Keratinocyte (primary cell): ENCODE results near the gene LSAMP. TPM values are rescaled to one million over a fixed set of nuclear protein-coding genes. Genes with fewer than 3 reads are reported as not detected.
A peak's percentile ranks its signal among the peaks of the same experiment; 100 is the strongest.

Experiments used
- DNase-seq: peaks from one replicate; pipeline ENCODE4 v3.0.0-alpha.2; 2011; ENCODE audit warnings: low read depth, missing footprints, low spot score
- FAIRE-seq: peaks from 2 replicates; lab custom pipeline; 2011; peaks lifted over from hg19 to GRCh38; lab: Jason Lieb, UNC
- H2AFZ ChIP-seq: 2 replicates; pipeline ENCODE4 v1.6.0; 2012; ENCODE audit warnings: low read length, control low read depth, inconsistent platforms; ENCODE audit not compliant: control insufficient read depth
- H3K27ac ChIP-seq: 2 replicates; pipeline ENCODE4 v1.5.1; 2011; ENCODE audit warnings: low read length; ENCODE audit not compliant: control insufficient read depth, insufficient read depth
- H3K27me3 ChIP-seq: 3 replicates; pipeline ENCODE4 v1.6.0; 2011; ENCODE audit warnings: low read length; ENCODE audit not compliant: control insufficient read depth, insufficient read depth; ENCODE audit errors: extremely low read depth
- H3K36me3 ChIP-seq, 2 experiments: 2 replicates in 1 of 2; 3 replicates in 1 of 2; pipeline ENCODE4 v1.5.1; 2011; ENCODE audit warnings: low read length in 2 of 2, mild to moderate bottlenecking in 1 of 2; ENCODE audit not compliant: control insufficient read depth in 2 of 2, insufficient read depth in 2 of 2; ENCODE audit errors: extremely low read depth in 1 of 2
- H3K4me1 ChIP-seq: 3 replicates; pipeline ENCODE4 v1.5.1; 2011; ENCODE audit warnings: low read length; ENCODE audit not compliant: control insufficient read depth, insufficient read depth; ENCODE audit errors: extremely low read depth
- H3K4me2 ChIP-seq: 3 replicates; pipeline ENCODE4 v1.6.0; 2011; ENCODE audit warnings: low read depth, low read length; ENCODE audit not compliant: control insufficient read depth, insufficient read depth; ENCODE audit errors: extremely low read depth
- H3K4me3 ChIP-seq, 3 experiments: fragments of 200-600 bp in 1 of 3; sonication (generic) in 1 of 3; 2 replicates in 2 of 3; 3 replicates in 1 of 3; pipeline ENCODE4 v1.5.1; 2011 to 2016; ENCODE audit warnings: low read length in 3 of 3, mild to moderate bottlenecking in 3 of 3, control low read depth in 2 of 3, inconsistent platforms in 1 of 3, low read depth in 1 of 3, mixed read lengths in 1 of 3, mixed run types in 1 of 3, moderate library complexity in 1 of 3; ENCODE audit not compliant: control insufficient read depth in 2 of 3, insufficient read depth in 2 of 3; ENCODE audit errors: extremely low read depth in 1 of 3
- H3K79me2 ChIP-seq: 2 replicates; pipeline ENCODE4 v1.6.0; 2012; ENCODE audit warnings: low read length; ENCODE audit not compliant: control insufficient read depth, insufficient read depth
- H3K9ac ChIP-seq: 3 replicates; pipeline ENCODE4 v1.6.0; 2011; ENCODE audit warnings: low read length; ENCODE audit not compliant: control insufficient read depth, insufficient read depth; ENCODE audit errors: extremely low read depth
- H3K9me1 ChIP-seq: 3 replicates; pipeline ENCODE4 v1.6.0; 2011; ENCODE audit warnings: low read length; ENCODE audit not compliant: control insufficient read depth, insufficient read depth; ENCODE audit errors: extremely low read depth
- H3K9me3 ChIP-seq: 2 replicates; pipeline ENCODE4 v1.5.1; 2012; ENCODE audit warnings: low read depth, low read length; ENCODE audit not compliant: control insufficient read depth
- H4K20me1 ChIP-seq: 3 replicates; pipeline ENCODE4 v1.6.0; 2011; ENCODE audit warnings: low read length; ENCODE audit not compliant: control insufficient read depth, insufficient read depth; ENCODE audit errors: extremely low read depth
- EZH2 ChIP-seq: IDR thresholded peaks from one replicate; pipeline ENCODE4 v1.6.1; 2012; ENCODE audit warnings: inconsistent platforms, mild to moderate bottlenecking, low read length, moderate library complexity
- dilution Hi-C: fragments of 300-500 bp; cut with MboI; formaldehyde crosslinking; loops from one replicate; pipeline ENCODE4 v1.7.0; 2020; ENCODE audit warnings: low sequenced_read_pairs; ENCODE audit not compliant: extremely low pct_ligation_motif_present
- polyA plus RNA-seq, 5 experiments: library from polyadenylated mRNA; depleted of rRNA in 3 of 5; stranded (reverse) in 3 of 5; stranded (forward) in 1 of 5; unstranded in 1 of 5; fragments of >200 nt; gene quantifications; 1 replicate in 1 of 5; 2 replicates in 3 of 5; 3 replicates in 1 of 5; pipeline versions ENCODE4 v1.2.1 to v1.2.3, GENCODE V29; 2011 to 2012; ENCODE audit warnings: missing spikeins in 2 of 5, low read depth in 1 of 5, low replicate concordance in 1 of 5
- TF ChIP-seq, protein P1 (sequence below), 3 experiments: IDR thresholded peaks in 1 of 3; conservative IDR thresholded peaks in 1 of 3; optimal IDR thresholded peaks in 1 of 3; 2 replicates in 2 of 3; 3 replicates in 1 of 3; pipeline versions ENCODE3 to v1.5.1; 2011; ENCODE audit warnings: low read length in 3 of 3, mild to moderate bottlenecking in 3 of 3, moderate library complexity in 2 of 3, control low read depth in 1 of 3, inconsistent platforms in 1 of 3; ENCODE audit not compliant: insufficient read depth in 2 of 3; ENCODE audit errors: extremely low read depth in 1 of 3

LSAMP gene
- polyA plus RNA-seq, 1 donor (not counting 4 experiments of a cell fraction or from before 2014, with no cell fraction given), result 0.12 TPM

DNA sequence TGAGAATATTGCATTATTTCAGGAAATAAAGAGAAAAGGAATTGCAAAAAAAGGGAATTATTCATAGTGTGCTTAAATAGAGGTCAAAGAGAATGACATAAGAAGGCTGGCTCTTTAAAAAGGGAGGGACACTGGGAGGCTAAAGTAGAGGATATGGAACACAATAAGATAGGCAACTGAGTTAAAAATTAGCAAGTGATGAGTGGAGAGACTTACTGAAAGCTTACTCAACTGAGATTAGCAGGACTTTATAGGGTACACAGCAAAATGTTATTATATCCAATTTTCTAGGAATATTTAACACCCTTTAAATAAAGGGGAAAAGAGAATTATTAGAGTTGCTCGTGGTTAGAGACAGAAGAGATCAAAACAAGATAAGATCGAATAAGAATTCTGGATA lies 375.2 kb downstream of the LSAMP start:
- TF ChIP-seq EZH2, result no peak
- TF ChIP-seq, protein P1, sequence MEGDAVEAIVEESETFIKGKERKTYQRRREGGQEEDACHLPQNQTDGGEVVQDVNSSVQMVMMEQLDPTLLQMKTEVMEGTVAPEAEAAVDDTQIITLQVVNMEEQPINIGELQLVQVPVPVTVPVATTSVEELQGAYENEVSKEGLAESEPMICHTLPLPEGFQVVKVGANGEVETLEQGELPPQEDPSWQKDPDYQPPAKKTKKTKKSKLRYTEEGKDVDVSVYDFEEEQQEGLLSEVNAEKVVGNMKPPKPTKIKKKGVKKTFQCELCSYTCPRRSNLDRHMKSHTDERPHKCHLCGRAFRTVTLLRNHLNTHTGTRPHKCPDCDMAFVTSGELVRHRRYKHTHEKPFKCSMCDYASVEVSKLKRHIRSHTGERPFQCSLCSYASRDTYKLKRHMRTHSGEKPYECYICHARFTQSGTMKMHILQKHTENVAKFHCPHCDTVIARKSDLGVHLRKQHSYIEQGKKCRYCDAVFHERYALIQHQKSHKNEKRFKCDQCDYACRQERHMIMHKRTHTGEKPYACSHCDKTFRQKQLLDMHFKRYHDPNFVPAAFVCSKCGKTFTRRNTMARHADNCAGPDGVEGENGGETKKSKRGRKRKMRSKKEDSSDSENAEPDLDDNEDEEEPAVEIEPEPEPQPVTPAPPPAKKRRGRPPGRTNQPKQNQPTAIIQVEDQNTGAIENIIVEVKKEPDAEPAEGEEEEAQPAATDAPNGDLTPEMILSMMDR (optimal IDR thresholded peaks at IDR 0.05 in 1 of 3, IDR thresholded peaks at IDR 0.05 in 1 of 3, conservative IDR thresholded peaks at IDR 0.05 in 1 of 3; ENCODE audit: extremely low read depth in 1 of 3, insufficient read depth in 2 of 3, low read length in 3 of 3), result no peak
- peaks cover 5% of the 10 kb centered on the region for H3K4me1 ChIP-seq
- H3K79me2 ChIP-seq, result no peaks in the 10 kb centered on the region
- H3K36me3 ChIP-seq, result no peaks in the 10 kb centered on the region
- H3K4me3 ChIP-seq, result no peak overlapping the region
- DNase-seq, result no peak
- no peak overlapping the region for H2AFZ ChIP-seq
- no peaks in the 10 kb centered on the region for H3K9me3 ChIP-seq
- H3K4me2 ChIP-seq, result no peak overlapping the region
- H3K27me3 ChIP-seq, result no peaks in the 10 kb centered on the region
- H3K27ac ChIP-seq, result no peak overlapping the region
- no peak overlapping the region for H3K9ac ChIP-seq
- dilution Hi-C loops, result no loop called here
- H4K20me1 ChIP-seq, result no peaks in the 10 kb centered on the region
- FAIRE-seq, result peak; percentile 5
- H3K9me1 ChIP-seq, result no peaks in the 10 kb centered on the region

DNA sequence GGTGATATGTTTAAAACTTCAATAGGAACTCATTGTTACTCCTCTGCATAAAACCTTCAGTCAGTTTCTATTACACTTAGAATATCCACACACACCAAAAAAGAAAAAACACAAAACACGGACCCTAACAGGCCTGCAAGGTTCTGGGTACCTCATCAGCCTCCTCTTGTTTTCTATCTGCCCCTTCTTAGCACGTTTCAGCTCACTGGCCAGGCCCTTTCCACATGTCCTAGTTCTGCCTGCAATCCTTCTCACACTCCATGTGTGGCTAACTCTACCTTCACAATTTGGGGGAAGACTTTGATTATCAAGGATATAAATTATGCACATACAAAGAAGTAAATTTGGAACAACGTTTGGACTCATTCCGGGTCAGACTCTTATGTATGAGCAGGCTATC lies 376.3 kb downstream of the LSAMP start:
- dilution Hi-C loops, result no loop called here
- H4K20me1 ChIP-seq, result no peaks in the 10 kb centered on the region
- FAIRE-seq (no peak), DNase-seq (no peak)
- H3K4me3 ChIP-seq, result no peak overlapping the region
- H3K27ac ChIP-seq, result no peak overlapping the region
- no peaks in the 10 kb centered on the region for H3K9me3 ChIP-seq
- no peaks in the 10 kb centered on the region for H3K79me2 ChIP-seq
- peak overlapping the region; percentile 58 for H2AFZ ChIP-seq
- H3K9ac ChIP-seq, result no peak overlapping the region
- no peaks in the 10 kb centered on the region for H3K9me1 ChIP-seq
- no peaks in the 10 kb centered on the region for H3K27me3 ChIP-seq
- peaks cover 5% of the 10 kb centered on the region for H3K4me1 ChIP-seq
- H3K36me3 ChIP-seq, result no peaks in the 10 kb centered on the region
- H3K4me2 ChIP-seq, result no peak overlapping the region
- TF ChIP-seq, protein P1 (optimal IDR thresholded peaks at IDR 0.05 in 1 of 3, IDR thresholded peaks at IDR 0.05 in 1 of 3, conservative IDR thresholded peaks at IDR 0.05 in 1 of 3; ENCODE audit: extremely low read depth in 1 of 3, insufficient read depth in 2 of 3, low read length in 3 of 3), result no peak
- TF ChIP-seq EZH2, result no peak
